MM.1S (cell line): ENCODE data around the gene LINC01488.

Experiments
- EZH2 ChIP-seq: fragments of 300-600 bp; sonication (generic); optimal IDR thresholded peaks from 2 replicates; pipeline ENCODE3; 2017; ENCODE audit warnings: low read depth, mild to moderate bottlenecking, antibody characterized with exemption, low read length, mixed read lengths
- EZH2phosphoT487 ChIP-seq: fragments of 300-600 bp; sonication (generic); IDR thresholded peaks from 2 replicates; pipeline ENCODE4 v1.6.1; 2018; ENCODE audit warnings: antibody characterized with exemption, low read length
- TF ChIP-seq, protein P1 (sequence below): fragments of 300-600 bp; sonication (generic); IDR thresholded peaks from 2 replicates; pipeline ENCODE4 v1.5.1; 2016; ENCODE audit warnings: antibody characterized with exemption, low read length, mixed read lengths

DNA sequence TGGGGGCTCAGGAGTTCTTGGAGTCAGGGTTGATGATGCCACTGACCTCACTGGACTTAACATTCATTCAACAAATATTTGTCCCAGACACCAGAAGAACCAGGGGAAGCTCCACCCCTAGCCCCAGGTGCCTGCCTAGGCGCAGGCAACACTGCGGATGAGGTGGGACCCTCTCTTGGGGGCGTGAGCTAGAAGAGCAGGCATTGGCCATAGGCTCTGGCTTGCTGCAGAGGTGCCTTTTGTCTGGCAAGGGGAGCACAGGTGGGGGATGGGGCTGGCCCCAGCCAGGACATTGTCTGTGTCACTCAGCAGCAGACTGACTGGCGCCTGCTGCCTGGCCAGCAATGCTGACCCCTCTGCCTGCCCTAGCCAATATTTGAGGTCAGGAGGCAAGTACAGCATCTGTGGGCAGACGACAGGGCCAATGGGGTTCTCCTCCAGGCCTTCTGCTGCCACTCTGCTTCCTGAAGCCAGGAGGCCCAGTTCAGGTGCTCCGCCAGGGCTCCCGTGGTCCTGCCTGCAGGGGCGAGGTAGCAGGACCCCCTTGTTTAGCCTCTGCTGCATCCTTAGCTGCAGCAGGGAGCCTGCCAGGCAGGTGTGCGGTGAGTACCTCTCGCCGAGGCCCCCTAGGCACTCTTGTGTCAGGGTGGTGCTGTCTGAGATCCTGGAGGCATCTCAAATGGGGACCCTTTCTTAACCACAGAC, 4.0 kb downstream of the LINC01488 start:
- TF ChIP-seq, protein P1, sequence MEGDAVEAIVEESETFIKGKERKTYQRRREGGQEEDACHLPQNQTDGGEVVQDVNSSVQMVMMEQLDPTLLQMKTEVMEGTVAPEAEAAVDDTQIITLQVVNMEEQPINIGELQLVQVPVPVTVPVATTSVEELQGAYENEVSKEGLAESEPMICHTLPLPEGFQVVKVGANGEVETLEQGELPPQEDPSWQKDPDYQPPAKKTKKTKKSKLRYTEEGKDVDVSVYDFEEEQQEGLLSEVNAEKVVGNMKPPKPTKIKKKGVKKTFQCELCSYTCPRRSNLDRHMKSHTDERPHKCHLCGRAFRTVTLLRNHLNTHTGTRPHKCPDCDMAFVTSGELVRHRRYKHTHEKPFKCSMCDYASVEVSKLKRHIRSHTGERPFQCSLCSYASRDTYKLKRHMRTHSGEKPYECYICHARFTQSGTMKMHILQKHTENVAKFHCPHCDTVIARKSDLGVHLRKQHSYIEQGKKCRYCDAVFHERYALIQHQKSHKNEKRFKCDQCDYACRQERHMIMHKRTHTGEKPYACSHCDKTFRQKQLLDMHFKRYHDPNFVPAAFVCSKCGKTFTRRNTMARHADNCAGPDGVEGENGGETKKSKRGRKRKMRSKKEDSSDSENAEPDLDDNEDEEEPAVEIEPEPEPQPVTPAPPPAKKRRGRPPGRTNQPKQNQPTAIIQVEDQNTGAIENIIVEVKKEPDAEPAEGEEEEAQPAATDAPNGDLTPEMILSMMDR, result no peak
- TF ChIP-seq EZH2 (no peak), EZH2phosphoT487 (no peak)
